GM12878 (cell line): Measurements from ENCODE around the gene ACKR1. TPM values are rescaled to one million over a fixed set of nuclear protein-coding genes. Genes with fewer than 3 reads are reported as not detected.

Source experiments
- ATAC-seq: fragments of 200-7000 bp; cut with Tn5 transposase; 3 replicates; pipeline ENCODE4 v1.9.1; 2020; ENCODE audit warnings: mild to moderate bottlenecking, moderate library complexity
- BruUV-seq: library from RNA; stranded (reverse); fragments of 400-500 nt; replicated peaks from 2 replicates; lab custom pipeline; 2021; lab: Mats Ljungman, UMichigan
- CTCF ChIA-PET: fragments of 300-600 bp; sonication (Branson Sonifier 250); formaldehyde crosslinking; extraction: SDS; loops from one replicate; lab custom pipeline; 2021; ENCODE audit warnings: inconsistent platforms; lab: Yijun Ruan, JAX
- POLR2A ChIA-PET: fragments of 350-600 bp; formaldehyde crosslinking; extraction: SDS; loops from one replicate; lab custom pipeline; 2021; ENCODE audit warnings: inconsistent platforms; lab: Charles Lee
- RAD21 ChIA-PET: fragments of 300-600 bp; sonication (Branson Sonifier 250); formaldehyde crosslinking; loops from one replicate; lab custom pipeline; 2023; ENCODE audit warnings: antibody characterized with exemption; ENCODE audit not compliant: unreplicated experiment; lab: Charles Lee
- SMC1A ChIA-PET: fragments of 300-600 bp; sonication (Branson Sonifier 250); formaldehyde crosslinking; loops from one replicate; lab custom pipeline; 2023; ENCODE audit not compliant: unreplicated experiment, uncharacterized antibody; lab: Charles Lee
- DNase-seq: peaks from one replicate; pipeline ENCODE4 v3.0.0-alpha.2; 2011; ENCODE audit warnings: low read depth, low spot score
- FAIRE-seq: peaks from 3 replicates; lab custom pipeline; 2011; peaks lifted over from hg19 to GRCh38; lab: Jason Lieb, UNC
- H2AFZ ChIP-seq: 2 replicates; pipeline ENCODE4 v1.6.0; 2011; ENCODE audit warnings: low read depth, low read length, control low read depth; ENCODE audit not compliant: control insufficient read depth
- H3K27ac ChIP-seq: 2 replicates; pipeline ENCODE4 v1.5.1; 2011; ENCODE audit warnings: control low read depth; ENCODE audit not compliant: control insufficient read depth, insufficient read depth
- H3K27me3 ChIP-seq, 2 experiments: replicated peaks in 1 of 2; 2 replicates each; pipeline versions ENCODE4 v1.6.0 to v1.6.1; 2011; ENCODE audit warnings: low read length in 1 of 2; ENCODE audit not compliant: control insufficient read depth in 2 of 2, insufficient read depth in 2 of 2
- H3K36me3 ChIP-seq, 2 experiments: 2 replicates each; pipeline ENCODE4 v1.5.1; 2011; ENCODE audit warnings: low read length in 1 of 2; ENCODE audit not compliant: control insufficient read depth in 2 of 2, insufficient read depth in 2 of 2
- H3K4me1 ChIP-seq: 2 replicates; pipeline ENCODE4 v1.6.1; 2011; ENCODE audit warnings: mild to moderate bottlenecking, low read length, moderate library complexity, mixed read lengths; ENCODE audit not compliant: control insufficient read depth, insufficient read depth
- H3K4me2 ChIP-seq: 2 replicates; pipeline ENCODE4 v1.6.0; 2011; ENCODE audit warnings: control low read depth; ENCODE audit not compliant: control insufficient read depth, insufficient read depth
- H3K4me3 ChIP-seq: fragments of 200-600 bp; sonication (generic); 2 replicates; pipeline ENCODE4 v1.5.1; 2016
- H3K79me2 ChIP-seq: 2 replicates; pipeline ENCODE4 v1.6.0; 2011; ENCODE audit warnings: low read length; ENCODE audit not compliant: control insufficient read depth, insufficient read depth
- H3K9ac ChIP-seq: 2 replicates; pipeline ENCODE4 v1.8.0; 2011; ENCODE audit warnings: low read length, control low read depth, mixed read lengths; ENCODE audit not compliant: control insufficient read depth, insufficient read depth
- H3K9me3 ChIP-seq: replicated peaks from 3 replicates; pipeline ENCODE4 v1.5.1; 2011; ENCODE audit warnings: mild to moderate bottlenecking, low read length; ENCODE audit not compliant: control insufficient read depth, insufficient read depth
- H4K20me1 ChIP-seq: 2 replicates; pipeline ENCODE4 v1.6.0; 2011; ENCODE audit not compliant: control insufficient read depth, insufficient read depth
- FOS ChIP-seq: IDR thresholded peaks from 3 replicates; pipeline ENCODE4 v1.6.1; 2011; ENCODE audit warnings: borderline replicate concordance; ENCODE audit not compliant: insufficient read length; ENCODE audit errors: extremely low read depth
- HCFC1 ChIP-seq: fragments of 150-350 bp; IDR thresholded peaks from 2 replicates; pipeline ENCODE4 v1.6.1; 2014; ENCODE audit warnings: low read length
- HDAC6 ChIP-seq: fragments of 200-600 bp; sonication (generic); IDR thresholded peaks from one replicate; pipeline ENCODE4 v1.8.0; 2017; ENCODE audit warnings: antibody characterized with exemption; ENCODE audit not compliant: unreplicated experiment
- IKZF1 ChIP-seq: fragments of 450-650 bp; conservative IDR thresholded peaks from 2 replicates; pipeline ENCODE4 v1.6.1; 2017; ENCODE audit warnings: antibody characterized with exemption, mild to moderate bottlenecking
- IKZF2 ChIP-seq, 2 experiments: fragments of 450-650 bp; IDR thresholded peaks; 2 replicates each; pipeline ENCODE4 v1.6.1; 2017; ENCODE audit warnings: mild to moderate bottlenecking in 2 of 2, moderate library complexity in 2 of 2
- IRF4 ChIP-seq: IDR thresholded peaks from 2 replicates; pipeline ENCODE4 v1.6.1; 2011; ENCODE audit warnings: low read depth, low read length
- NFYA ChIP-seq: IDR thresholded peaks from 2 replicates; pipeline ENCODE4 v1.6.1; 2011; ENCODE audit warnings: low read depth, mild to moderate bottlenecking, low read length, improper control_type of control experiment, borderline replicate concordance
- SRF ChIP-seq, 2 experiments: IDR thresholded peaks; 2 replicates each; pipeline ENCODE4 v1.6.1; 2011; ENCODE audit warnings: low read depth in 2 of 2, low read length in 2 of 2, mild to moderate bottlenecking in 1 of 2, moderate library complexity in 1 of 2
- TCF12 ChIP-seq: IDR thresholded peaks from 2 replicates; pipeline ENCODE4 v1.6.1; 2011; ENCODE audit warnings: low read depth, mild to moderate bottlenecking, low read length
- ZBTB4 ChIP-seq: fragments of 450-650 bp; formaldehyde crosslinking; IDR thresholded peaks from 2 replicates; pipeline ENCODE4 v1.4.0; 2022; ENCODE audit warnings: mild to moderate bottlenecking, moderate library complexity
- WGBS: methylation state at CpG from one replicate; pipeline ENCODE4 v1.1.6; 2016; ENCODE audit warnings: low lambda C conversion rate; ENCODE audit not compliant: insufficient replicate concordance, insufficient coverage; ENCODE audit errors: missing lambda C conversion rate; 5-methylcytosine and 5-hydroxymethylcytosine counted together
- in situ Hi-C: fragments of 300-500 bp; cut with MboI; formaldehyde crosslinking; loops from 9 replicates; pipeline ENCODE4 v1.14.3; 2018; ENCODE audit warnings: mixed read lengths
- intact Hi-C: fragments of 100-400 bp; cut with micrococcal nuclease; formaldehyde crosslinking; loops from one replicate; pipeline ENCODE4 v1.14.2; 2022; ENCODE audit not compliant: unreplicated experiment
- polyA plus RNA-seq, 11 experiments: library from polyadenylated mRNA; depleted of rRNA in 4 of 11; unstranded in 6 of 11; stranded (reverse) in 5 of 11; fragments of >200 nt; fragmentation: Nextera tagmentation in 4 of 11; fragmentation: Illumina TruSeq in 1 of 11; extraction: Ambion mirVana in 4 of 11; extraction: Trizol in 1 of 11; gene quantifications; 1 replicate in 1 of 11; 2 replicates in 10 of 11; pipeline versions ENCODE4 v1.2.1 to v1.2.3, GENCODE V29; 2011 to 2016; ENCODE audit warnings: inconsistent platforms in 2 of 11, missing spikeins in 2 of 11, low read depth in 1 of 11
- total RNA-seq, 4 experiments: library from RNA; depleted of rRNA in 3 of 4; stranded (reverse); fragments of >200 nt in 3 of 4; fragmentation: Illumina TruSeq in 1 of 4; extraction: Trizol in 1 of 4; gene quantifications; 2 replicates each; pipeline versions ENCODE4 v1.2.1 to v1.2.3, GENCODE V29; 2013 to 2021
- TF ChIP-seq, protein P1 (sequence below): fragments of 150-350 bp; IDR thresholded peaks from 2 replicates; pipeline ENCODE4 v1.6.1; 2014; ENCODE audit warnings: mild to moderate bottlenecking, low read depth, low read length

The ACKR1 gene
- total and polyA plus RNA-seq, 10 of the 15 experiments (the other 5 are each of a cell fraction or from before 2014, with no cell fraction given): 0.06 to 1.8 (median 0.38) TPM; not detected in 1

- FAIRE-seq (no peak), ATAC-seq (no peak), DNase-seq (no peak)
- intact Hi-C loops: loop anchor here (10.0 kb wide), 1 partner anchor 576 kb away; no protein-coding TSS in a partner anchor
- ChIA-PET CTCF (interaction anchor here (0.6 to 1.7 kb wide), 2 partner anchors 8 to 85 kb away, joined by 3 to 4 read pairs; no protein-coding TSS in a partner anchor), POLR2A (no interaction called here), SMC1A (no interaction called here), RAD21 (no interaction called here)
- H2AFZ ChIP-seq: no peak overlapping the region
- H3K27me3 ChIP-seq: peaks cover 1 to 4% of the 10 kb centered on the region in 2 experiments
- WGBS: 54% methylated on average over 14 of the region's 14 CpGs
- no peaks in the 10 kb centered on the region for H3K79me2 ChIP-seq
- H3K4me2 ChIP-seq: no peak overlapping the region
- H3K9ac ChIP-seq: no peak overlapping the region
- no peak for TF ChIP-seq IKZF1
- no peak for TF ChIP-seq IKZF2 (IDR thresholded peaks at IDR 0.05)
- TF ChIP-seq TCF12: no peak
- no peak for TF ChIP-seq SRF (IDR thresholded peaks at IDR 0.05; ENCODE audit: low read depth in 2 of 2, low read length in 2 of 2)
- TF ChIP-seq ZBTB4 (CRISPR knock-in tag): no peak
- TF ChIP-seq IRF4: no peak
- no peak for TF ChIP-seq NFYA
- no peak for TF ChIP-seq HDAC6
- no peak for TF ChIP-seq HCFC1
- TF ChIP-seq, protein P1, sequence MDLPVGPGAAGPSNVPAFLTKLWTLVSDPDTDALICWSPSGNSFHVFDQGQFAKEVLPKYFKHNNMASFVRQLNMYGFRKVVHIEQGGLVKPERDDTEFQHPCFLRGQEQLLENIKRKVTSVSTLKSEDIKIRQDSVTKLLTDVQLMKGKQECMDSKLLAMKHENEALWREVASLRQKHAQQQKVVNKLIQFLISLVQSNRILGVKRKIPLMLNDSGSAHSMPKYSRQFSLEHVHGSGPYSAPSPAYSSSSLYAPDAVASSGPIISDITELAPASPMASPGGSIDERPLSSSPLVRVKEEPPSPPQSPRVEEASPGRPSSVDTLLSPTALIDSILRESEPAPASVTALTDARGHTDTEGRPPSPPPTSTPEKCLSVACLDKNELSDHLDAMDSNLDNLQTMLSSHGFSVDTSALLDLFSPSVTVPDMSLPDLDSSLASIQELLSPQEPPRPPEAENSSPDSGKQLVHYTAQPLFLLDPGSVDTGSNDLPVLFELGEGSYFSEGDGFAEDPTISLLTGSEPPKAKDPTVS: no peak
- TF ChIP-seq FOS: no peak
- H3K27ac ChIP-seq: no peak overlapping the region
- no peaks in the 10 kb centered on the region for H3K36me3 ChIP-seq
- H3K4me1 ChIP-seq: no peaks in the 10 kb centered on the region
- H4K20me1 ChIP-seq: no peaks in the 10 kb centered on the region
- no peak overlapping the region for H3K4me3 ChIP-seq
- H3K9me3 ChIP-seq: no peaks in the 10 kb centered on the region
- in situ Hi-C loops: no loop called here
- BruUV-seq: no TSS peak
Observed at GRCh38 chr1:159218649-159219636, 14.3 kb downstream of the ACKR1 start.
